ENCODE data around the gene COPG1. TPM values are rescaled to one million over a fixed set of nuclear protein-coding genes. Genes with fewer than 3 reads are reported as not detected.
A peak's percentile ranks its signal among the peaks of the same experiment; 100 is the strongest.

Gene COPG1
- total and polyA plus RNA-seq, 9 of the 15 experiments (the other 6 are each of a cell fraction or from before 2014, with no cell fraction given), result 40.3 to 105 (median 62.4) TPM

DNA sequence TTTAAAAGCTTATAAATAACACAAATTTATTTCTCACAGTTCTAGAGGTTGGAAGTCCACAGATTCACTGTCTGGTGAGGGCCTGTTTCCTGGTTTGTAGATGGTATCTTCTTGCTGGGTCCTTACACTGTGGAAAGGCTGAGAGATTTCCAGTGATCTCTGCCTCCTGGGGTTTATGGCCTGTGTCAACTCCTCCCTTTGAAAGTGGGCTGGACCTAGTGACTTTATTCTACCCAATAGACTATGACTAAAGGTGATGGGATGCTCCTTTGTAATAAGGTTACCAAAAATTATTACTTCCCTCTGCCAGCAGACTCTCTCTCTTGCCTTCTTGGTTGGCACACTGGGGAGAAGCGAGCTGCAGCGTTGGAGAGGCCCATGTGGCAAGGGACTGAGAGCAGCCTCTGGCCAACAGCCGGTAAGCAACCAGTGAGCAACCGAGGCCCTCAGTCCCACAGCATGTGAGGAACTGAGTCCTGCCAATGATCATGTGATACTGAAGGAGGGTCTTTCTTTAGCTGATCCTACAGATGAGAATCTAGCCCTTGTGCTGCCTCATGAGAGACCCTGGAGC lies 14.0 kb upstream of the COPG1 start:
- BruUV-seq (replicated peaks), result no TSS peak
- Histone ChIP-seq H3K4me2 (ENCODE audit: insufficient read depth, low read length) (no peak overlapping the region), H3K4me3 (no peak overlapping the region), H3K36me3 (ENCODE audit: control insufficient read depth, insufficient read depth, low read length) (no peaks in the 10 kb centered on the region), H4K20me1 (replicated peaks; ENCODE audit: control insufficient read depth, insufficient read depth, low read length) (no peaks in the 10 kb centered on the region), H3K27me3 (ENCODE audit: control insufficient read depth in 2 of 2, insufficient read depth in 2 of 2, low read length in 2 of 2) (no peaks in the 10 kb centered on the region), H2AFZ (ENCODE audit: low read depth, low read length) (no peak overlapping the region), H3K9me1 (ENCODE audit: control insufficient read depth, insufficient read depth, low read length) (no peaks in the 10 kb centered on the region), H3K4me1 (replicated peaks in 1 of 2; ENCODE audit: control insufficient read depth in 2 of 2, insufficient read depth in 2 of 2, low read length in 2 of 2) (peaks cover 15 to 30% of the 10 kb centered on the region in 2 experiments; a peak in 4 of 5 replicates), H3K9me3 (replicated peaks; ENCODE audit: control insufficient read depth, insufficient read depth, low read depth, low read length) (no peaks in the 10 kb centered on the region), H3K9ac (ENCODE audit: insufficient read depth in 1 of 2, low read depth in 2 of 2, low read length in 2 of 2) (no peak overlapping the region), H3K27ac (ENCODE audit: extremely low read depth, low read depth, low read length) (no peak overlapping the region), H3K79me2 (ENCODE audit: control insufficient read depth, insufficient read depth, low read length) (no peaks in the 10 kb centered on the region)
- intact Hi-C loops (cut with micrococcal nuclease), result no loop called here
- CTCF ChIA-PET (ENCODE audit: low intra/inter-chr PET ratio), result no interaction called here
- TF ChIP-seq JUND (IDR thresholded peaks at IDR 0.05; ENCODE audit: borderline replicate concordance, low read depth, low read length), result no peak
- TF ChIP-seq JUND (tag; IDR thresholded peaks at IDR 0.05; ENCODE audit: borderline replicate concordance, low read depth, low read length), result no peak
- no peak for TF ChIP-seq MAFK (IDR thresholded peaks at IDR 0.05; ENCODE audit: low read length)
- TF ChIP-seq, protein P1, sequence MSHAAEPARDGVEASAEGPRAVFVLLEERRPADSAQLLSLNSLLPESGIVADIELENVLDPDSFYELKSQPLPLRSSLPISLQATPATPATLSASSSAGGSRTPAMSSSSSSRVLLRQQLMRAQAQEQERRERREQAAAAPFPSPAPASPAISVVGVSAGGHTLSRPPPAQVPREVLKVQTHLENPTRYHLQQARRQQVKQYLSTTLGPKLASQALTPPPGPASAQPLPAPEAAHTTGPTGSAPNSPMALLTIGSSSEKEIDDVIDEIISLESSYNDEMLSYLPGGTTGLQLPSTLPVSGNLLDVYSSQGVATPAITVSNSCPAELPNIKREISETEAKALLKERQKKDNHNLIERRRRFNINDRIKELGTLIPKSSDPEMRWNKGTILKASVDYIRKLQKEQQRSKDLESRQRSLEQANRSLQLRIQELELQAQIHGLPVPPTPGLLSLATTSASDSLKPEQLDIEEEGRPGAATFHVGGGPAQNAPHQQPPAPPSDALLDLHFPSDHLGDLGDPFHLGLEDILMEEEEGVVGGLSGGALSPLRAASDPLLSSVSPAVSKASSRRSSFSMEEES (CRISPR knock-in tag; IDR thresholded peaks at IDR 0.05), result peak; percentile 15; the same call in 1 of the 2 replicates
- TF ChIP-seq BCOR (IDR thresholded peaks at IDR 0.05), result no peak
- TF ChIP-seq JUNB (CRISPR knock-in tag; conservative IDR thresholded peaks at IDR 0.05), result no peak
- FAIRE-seq, result no peak
- ATAC-seq, result peak; percentile 45; the same call in 2 of the 3 replicates
- POLR2A ChIA-PET, result no interaction called here
- in situ Hi-C loops (cut with MboI), result no loop called here
- WGBS (ENCODE audit: insufficient coverage, low coverage, missing lambda C conversion rate), result 89% methylated on average over 4 of the region's 4 CpGs
- DNase-seq (ENCODE audit: extremely low read depth in 1 of 4, low spot score in 3 of 4), result peak in 1 of 4 experiments; percentile 5

Measured in K562 (cell line).